Measurements from ENCODE around the gene ABCC8.

Gene ABCC8

DNA sequence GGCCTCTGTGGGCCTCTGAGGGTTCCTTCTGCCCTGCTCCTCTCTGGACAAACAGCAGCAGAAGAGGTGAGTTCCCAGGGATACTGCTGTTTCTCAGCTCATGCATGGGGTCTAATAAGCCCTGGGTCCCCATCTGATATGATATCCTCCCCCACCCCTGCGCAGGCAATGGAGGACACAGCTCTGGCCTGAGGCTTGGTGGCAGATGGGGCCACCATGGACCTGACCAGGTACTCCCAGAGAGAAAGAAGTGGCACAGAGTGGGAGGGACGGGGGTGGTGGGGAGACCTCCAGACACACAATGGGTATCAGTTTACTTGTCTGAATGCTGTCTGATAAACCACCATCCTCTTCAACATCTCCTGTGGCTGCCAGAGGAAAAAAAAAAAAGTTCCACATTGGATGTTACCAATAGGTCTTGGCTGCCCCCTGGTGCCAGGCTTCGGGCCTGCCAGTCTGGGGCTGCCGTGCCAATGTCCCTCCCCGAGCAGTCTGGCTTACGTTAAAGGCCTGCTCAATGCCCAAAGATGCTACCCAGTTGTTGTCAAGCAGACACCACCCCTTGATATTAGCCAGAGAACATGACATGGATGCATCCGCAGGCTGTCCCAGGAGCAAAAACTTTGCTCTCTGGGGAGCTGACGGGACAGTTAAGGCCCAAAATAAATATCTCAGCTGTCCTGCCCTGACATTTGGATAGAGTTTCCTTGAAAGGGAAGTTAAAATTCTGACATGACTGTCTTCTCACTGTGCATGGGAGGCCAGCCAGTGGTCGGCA is 27.9 kb upstream of the ABCC8 start:
- peak; percentile 45 to 81 for DNase-seq

DNA sequence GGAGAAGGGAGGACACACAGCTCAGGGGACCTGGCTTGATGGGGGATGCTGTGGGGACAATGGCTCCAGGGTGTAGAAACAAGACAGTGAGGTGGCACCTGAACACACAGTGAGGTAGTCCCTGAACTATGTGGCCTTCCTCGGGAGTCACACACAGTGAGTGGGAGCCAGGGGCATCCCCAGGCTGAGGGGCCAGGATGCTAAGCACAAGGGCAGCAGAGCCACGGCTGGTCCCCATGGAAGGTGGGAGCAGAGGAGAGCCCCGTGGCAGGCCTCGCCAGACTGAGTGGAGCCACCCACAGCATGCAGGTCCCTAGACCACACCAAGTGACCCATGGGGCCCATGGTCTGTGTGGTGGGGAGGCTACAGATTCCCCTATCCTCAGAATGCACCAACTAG is 26.0 kb upstream of the ABCC8 start:
- no peak for DNase-seq

DNA sequence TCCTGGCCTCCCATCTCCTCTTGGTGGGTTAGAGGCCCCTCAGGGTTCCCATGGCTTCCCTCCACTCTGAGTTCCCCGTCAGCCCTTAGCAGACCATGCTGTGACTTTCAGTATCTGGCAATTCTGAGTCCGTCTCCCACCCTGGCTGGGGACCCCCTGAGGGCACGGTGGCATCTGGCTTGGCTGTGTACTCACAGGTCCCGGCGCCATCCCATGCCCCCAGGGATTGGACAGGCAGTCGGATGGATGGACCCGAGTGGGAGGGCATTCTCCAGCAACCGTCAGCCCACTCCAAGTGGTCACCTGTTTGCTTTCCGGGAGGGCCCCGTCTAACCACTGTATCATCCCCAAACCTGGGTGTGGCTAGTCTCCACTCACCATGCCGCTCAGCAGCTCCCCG is 24.0 kb upstream of the ABCC8 start:
- no peak for DNase-seq

DNA sequence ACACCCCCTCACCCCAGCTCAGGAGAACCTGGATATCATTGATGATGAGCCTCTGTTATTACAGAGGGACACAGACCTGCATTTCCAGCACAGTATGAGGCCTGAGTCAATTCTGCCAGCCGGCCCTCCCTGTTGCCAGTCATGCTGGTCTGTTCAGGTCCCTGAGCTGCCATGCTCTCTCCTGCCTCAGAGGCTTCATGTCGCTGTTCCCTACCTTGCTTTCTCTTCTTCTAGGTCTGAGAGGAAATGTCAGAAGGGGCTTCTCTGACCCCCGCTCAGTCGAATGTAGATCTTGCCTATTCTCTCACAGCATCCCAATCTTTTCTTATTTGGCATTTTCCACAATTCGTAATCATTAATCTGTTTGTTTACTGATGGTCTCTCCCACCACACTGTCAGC is 21.8 kb upstream of the ABCC8 start:
- DNase-seq = no peak

DNA sequence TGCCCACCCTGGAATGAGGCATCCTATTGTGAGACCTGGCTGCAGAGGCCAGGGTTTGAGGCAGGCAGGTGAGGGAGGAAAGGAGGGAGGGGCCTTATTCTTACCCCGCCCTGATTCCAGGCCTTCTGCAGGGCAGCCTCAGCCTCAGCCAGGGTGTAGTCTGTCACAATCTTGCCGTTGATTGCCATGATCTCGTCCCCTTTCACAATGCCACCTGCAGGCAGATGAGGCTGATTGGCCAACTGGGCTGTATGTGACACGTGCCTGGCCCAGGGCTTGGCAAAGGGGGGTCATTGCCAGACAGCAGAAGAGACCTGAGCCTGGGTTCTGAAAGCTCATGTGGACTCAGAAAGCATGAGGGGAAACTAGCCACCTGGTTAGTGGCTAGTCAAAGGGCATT is 21.4 kb upstream of the ABCC8 start:
- peak in 1 of 2 experiments; percentile 30 for DNase-seq

DNA sequence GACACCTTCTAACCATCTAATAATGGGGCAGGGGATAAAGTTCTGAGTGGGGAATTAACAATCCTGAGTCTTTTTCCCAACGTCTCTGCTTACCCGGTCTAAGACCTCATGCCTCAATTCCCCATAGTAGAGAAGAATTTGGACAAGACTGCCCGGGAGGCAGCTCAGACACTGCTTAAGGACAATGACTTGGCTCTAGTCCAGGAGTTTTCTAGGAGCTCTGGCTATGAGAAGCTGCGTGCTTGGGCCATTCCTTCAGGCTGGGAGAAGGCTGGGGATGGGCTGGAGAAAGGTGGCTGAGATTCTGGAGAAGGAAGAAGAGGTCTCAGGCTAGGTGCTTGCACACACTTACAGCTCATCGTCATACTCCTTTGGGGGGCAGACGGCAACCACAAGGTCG is 19.8 kb upstream of the ABCC8 start:
- no peak for DNase-seq

DNA sequence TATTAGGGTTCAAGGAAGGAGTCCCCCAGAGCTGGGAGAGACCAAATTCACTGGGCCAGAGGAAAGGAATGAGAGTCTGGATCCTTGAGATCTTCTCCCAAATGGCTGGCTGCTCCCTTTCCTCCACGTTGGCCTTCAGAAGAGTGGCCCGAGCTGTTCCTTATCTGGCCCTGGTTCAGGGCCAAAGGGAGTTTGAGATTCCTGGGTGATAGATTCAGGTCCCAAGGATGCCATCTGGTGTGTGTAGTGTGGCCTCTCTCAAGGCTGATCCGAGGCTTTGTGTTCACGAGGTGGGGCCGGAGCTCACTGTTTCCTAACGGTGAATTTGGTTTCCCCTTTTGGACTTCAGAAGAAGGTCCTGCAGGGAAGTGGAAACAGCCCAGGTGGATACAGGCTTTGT is 17.4 kb upstream of the ABCC8 start:
- no peak for DNase-seq

DNA sequence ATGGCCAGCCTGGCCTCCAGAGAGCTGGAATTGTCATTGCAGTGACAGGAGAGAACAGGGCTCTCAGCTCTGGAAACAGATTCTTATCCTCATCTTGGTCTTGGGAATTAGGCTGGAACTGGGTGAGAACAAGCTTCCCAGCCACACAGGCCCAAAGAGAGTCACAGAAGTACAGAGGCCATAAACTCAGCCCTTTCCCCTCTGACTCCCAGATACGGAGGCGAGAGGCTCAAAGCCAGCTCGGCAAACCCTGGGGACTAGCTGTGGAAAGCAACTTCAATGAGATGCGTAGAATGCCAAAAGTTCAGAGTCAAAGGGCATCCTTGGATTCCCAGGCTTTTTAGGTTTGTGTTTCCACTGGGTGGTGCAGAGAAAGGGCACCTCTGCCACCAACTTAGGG is 14.3 kb upstream of the ABCC8 start:
- no peak for DNase-seq

DNA sequence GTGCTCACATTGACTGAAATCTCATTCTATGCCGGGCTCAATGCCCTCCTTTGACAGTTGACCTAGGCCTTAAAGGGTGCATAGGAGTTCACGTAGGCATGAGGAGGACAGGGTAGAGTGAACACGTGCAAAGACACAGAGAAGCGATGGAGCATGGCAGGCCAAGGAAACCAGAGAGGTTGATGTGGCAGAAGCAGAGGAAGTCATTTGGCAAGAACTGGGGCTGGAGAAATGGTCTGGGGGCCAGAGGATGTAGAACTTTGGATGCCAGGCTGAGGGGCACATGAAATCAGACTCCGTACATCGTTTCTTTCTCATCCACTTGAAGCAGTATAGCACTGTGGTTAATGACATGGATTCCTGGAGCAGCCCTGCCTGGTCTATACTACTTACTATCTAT is 13.6 kb upstream of the ABCC8 start:
- no peak for DNase-seq

DNA sequence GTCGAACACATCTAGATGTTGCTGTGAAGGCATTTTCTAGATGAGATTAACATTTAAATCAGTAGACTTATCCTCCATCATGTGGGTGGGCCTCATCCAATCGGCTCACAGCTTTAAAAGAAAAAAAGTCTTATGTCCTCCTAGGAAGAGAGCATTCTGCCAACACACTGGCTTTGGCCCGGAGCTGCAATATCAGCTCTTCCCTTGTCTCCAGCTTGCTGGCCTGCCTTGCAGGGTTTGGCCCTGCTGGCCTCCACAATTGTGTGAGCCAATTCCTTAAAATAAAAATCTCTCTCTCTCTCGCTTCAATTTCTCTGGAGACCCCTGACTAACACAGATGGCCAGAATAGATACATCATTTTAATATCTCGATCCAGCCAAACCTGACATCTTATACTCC is 13.1 kb upstream of the ABCC8 start:
- no peak for DNase-seq

DNA sequence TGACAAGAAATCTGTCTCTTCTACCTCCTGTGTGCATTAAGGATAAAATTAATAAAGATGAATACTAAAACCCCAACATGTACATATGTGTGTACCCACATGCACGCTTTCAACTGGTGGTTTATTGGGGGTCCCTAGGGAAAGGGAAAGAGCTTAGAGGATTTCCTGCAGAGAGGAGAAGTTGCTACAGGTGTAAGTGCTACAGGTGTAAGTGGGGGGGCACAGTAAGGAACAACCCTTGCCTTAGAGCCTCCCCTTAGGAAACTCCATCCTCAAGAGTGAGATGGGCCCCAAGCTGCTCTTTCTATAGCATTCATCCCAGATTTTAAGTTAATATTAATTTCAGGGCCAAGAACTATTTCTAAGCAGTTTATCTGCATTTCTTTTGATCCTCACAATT is 11.9 kb upstream of the ABCC8 start:
- DNase-seq = no peak

DNA sequence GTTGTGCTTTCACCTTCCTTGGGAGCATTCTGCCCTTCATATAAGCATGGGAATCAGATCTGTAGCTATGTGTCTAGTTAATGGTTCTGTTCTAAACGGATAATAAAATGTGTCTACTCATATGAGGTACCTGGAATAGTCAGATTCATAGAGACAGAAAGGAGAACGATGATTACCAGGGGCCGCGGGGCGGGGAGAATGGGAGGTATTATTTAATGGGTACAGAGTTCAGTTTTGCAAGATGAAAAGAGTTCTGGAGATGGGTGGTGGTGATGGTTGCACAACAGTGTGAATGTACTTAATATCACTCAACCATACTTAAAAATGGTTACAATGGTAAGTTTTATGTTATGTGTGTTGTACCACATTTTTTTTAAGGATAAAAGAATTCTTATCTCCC is 10.0 kb upstream of the ABCC8 start:
- DNase-seq = no peak

DNA sequence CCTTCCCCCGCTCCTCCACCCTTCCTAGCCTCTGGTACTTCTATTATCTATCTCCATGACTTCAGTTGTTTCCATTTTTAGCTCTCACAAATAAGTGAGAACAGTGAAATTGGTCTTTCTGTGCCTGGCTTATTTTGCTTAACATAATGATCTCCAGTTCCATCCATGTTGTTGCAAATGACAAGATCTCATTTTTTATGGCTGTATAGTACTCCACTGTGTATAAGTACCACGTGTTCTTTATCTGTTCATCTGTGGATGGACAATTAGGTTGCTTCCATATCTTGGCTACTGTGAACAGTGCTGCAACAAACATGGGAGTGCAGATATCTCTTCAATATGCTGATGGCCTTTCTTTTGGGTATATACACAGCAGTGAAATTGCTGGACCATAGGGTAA is 6.9 kb upstream of the ABCC8 start:
- no peak for DNase-seq

DNA sequence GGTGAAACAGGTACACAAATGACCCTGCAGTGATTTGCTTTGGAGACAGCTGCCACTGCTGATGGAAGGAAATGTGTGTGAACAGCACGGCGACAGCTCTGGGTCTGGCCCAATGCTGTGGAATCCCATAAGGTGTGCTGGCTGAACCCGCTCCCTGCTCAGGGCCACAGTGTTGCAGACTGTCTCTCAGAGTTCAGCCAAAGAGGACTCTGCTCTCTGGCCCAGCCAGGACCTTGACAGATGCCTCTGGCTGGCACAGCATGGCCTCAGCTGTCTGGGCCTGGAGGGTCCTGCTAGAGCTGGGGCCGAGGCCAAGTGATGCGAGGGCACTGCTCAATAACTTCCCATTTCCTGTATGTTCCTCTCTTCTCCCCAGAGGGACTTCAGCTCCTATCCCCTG is 5.3 kb upstream of the ABCC8 start:
- DNase-seq = no peak

DNA sequence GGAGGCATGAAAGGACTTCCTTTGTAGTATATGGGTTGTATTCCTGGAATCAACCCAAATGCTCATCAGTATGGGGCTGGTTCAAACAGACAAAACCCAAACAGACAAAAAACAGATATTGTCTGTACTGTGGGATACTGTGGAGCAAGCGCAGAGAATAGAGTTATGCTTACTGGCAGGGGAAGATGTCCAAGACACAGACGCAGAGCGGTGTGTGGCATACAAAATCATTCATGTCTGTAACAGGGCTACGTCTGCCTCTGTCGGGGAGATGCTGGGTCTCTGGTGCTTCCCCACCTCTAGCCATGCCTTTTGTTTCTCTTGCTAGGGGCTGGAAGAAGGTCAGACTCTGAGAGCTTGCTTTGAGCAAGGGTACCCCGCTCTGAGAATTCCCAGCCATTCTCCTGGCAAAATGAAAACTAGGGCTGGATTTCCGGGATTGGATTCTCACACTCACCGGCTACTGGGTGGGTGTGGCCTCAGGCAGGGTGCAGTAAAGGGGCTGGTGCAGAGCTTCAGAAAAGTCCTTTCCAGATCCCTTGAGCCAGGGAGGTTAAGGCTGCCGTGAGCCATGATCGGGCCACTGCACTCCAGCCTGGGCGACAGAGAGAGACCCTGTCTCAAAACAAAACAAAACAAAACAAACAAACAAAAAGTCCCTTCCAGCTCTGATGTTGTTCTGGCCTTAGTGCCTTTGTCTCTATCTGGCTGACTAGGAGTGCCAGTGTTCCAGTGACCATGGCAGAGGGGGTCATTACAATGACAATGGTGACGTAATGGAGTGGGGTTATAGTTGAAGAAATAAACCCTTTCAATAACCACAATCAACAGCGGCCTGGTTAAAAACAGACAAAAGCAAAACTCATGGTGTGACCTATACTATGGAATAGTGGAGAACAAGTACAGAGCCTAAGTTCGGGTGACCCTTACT is 2.9 kb upstream of the ABCC8 start:
- peak; percentile 21 to 68 for DNase-seq

DNA sequence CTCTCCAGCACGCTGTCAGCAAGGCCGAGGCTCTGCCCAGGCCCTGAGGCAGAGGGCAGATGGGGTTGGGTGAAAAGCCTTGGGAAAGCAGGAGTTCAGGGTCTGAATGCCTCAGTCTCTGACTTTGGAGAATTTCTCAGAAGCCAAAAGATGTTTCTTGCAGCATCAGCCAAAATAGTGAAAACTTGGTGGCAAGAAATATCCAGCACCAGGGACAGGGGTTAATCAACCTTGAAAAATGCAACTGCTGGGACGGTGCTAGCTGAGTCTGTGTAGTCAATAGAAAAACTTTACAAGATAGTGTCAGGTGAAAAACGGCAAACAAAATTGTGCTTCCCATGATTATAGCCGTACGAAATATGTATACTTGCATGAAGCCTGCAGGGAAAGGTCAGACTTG is 1.4 kb upstream of the ABCC8 start:
- no peak for DNase-seq

DNA sequence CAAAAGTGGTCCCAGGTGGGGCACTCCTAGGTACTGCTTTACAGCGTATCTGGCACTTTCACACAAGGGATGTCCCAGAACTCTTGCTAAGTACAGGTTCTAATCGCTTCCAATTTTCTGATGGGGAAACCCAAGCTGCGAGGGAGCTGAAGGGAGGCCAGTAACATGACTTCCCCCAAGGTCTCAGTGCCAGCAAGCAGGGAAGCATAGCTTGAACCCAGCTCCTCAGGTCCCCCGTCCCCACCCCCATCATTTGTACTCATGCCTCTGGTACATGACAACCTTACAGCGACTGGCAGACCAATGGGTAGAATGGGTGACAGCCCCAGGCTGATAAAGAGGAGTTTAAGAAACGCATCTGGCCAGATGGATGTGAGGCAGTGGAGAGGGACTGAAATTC is 716 bp upstream of the ABCC8 start:
- no peak for DNase-seq

DNA sequence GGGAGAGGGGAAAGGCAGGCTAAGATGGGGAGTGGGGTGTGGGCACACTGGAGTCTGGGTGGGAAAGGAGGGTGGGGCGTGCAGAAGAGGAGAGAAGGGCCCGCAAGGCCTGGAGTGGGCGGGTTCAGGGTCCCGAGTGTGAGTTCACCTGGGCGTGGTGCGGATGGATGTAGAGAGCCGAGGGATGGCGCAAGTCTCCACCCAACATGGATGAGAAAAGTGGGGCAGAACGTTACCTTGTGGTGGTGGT is 364 bp upstream of the ABCC8 start:
- DNase-seq = no peak

DNA sequence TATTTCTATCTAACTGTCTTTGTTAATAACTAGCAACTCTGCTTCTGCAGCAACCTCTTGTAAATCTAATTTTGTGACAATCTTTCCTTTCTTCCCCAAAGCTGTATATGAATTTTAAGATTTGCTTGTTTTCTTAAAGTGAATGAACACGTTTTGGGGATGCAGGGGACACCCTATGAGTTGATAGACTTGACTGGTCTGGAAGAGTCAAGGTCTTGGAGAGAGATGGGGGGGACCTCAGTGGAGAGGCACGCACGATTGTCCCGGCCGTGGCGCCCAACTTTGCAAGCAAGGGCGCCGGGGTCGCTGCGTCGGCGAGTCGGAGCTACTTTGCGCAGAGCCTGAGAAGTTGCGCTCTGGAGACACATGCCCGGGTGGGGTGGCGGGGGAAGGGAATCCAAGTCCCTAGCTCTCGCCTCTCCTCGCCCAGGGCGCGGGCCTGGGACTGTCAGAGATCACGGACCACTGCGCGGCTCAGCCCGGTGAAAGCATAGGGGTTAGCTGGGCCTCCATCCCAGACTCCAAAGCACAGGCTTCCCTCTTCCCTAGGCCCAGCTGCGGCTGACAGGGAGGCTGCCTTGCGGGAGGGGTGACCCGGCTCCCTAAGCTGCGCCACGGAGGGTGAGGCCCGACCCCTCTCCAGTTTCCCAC is 854 bp downstream of the ABCC8 start:
- peak in 1 of 2 experiments; percentile 31 for DNase-seq

DNA sequence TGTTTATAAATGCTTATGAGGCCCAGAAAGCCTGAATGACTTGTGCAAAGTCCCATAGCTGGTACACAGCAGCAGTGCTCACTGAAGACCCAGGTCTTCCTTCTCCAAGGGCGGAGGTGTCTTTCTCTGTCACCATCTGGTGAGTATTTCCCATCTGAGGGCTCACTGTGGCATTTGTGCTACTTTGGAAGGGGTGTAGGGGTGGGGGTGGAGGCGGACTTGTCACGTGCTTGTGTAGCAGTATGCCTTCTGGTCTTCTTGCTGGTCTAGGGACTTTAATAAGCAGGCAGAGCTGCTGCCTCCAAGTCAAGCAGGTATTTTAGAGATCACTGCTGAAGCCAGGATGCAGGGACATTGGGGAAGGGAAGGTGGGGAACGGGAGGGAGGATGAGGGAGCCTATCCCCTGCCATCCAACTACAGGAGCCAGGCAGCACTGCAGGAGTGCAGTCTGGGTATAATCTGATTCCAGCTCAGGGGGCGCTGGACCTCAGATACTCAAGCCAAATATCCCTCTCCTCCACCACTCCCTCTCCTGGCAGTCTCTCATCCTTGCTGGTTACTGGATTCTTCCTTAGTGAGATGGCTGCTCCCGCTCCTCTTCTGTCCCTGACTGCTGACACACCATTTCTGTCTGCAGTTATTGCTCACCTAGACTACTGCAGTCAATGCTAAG is 3.4 kb downstream of the ABCC8 start:
- DNase-seq = peak; percentile 91 to 94

DNA sequence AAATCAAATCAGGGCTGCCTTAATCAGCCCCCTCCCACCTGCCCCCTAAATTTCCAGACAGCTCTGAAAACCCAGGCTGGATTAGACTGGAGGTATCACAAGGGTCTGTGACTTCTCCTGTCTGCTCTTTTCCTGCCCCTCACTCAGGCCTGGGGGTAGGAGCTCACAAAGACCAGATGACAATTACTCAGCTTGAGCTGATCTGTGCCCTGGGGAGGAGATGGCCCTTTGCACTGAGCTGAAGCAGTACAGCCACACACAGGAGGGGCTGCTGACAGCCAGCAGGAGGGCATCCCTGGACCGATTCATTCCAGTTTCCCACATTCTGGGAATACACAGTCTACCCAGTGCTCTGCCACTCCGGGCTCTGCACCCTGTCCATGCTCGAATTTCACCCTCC is 4.2 kb downstream of the ABCC8 start:
- peak; percentile 29 to 55 for DNase-seq

DNA sequence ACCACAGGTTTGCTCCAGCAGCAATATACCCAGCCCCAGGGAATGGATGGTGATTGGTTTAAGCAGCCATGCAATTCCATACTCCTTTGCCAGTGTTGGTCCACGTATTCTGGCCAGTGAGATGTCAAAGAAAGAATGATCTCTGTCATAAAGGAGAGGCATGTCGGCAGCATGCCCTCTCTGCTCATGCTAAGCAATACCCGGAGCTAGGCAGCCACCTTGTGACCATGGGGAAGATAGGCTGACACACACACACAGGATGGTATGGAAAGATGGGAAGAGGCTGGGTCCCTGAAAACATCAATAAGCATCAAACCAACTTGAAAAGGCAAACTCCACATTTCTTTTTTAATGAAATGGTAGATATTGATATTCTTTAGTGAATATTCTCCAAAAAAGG is 5.1 kb downstream of the ABCC8 start:
- no peak for DNase-seq

DNA sequence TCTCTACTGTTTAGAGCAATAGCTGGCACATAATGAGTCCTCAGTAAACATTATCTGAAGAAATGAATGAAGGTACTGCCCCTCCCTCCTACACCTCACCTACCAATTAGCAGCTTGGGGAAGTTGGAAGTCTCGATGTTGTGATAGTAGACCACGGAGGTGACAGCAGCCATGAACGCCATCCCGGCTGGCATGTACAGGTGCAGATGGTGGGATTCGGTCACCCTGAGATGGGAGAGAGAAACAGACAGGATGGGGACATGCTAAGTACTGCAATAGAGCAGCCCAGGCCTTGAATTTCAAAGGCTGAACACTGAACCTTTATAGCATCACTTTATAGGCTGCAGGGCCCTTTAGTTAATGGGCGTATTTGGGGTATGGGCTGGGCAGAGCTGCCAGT is 6.6 kb downstream of the ABCC8 start:
- DNase-seq = no peak

DNA sequence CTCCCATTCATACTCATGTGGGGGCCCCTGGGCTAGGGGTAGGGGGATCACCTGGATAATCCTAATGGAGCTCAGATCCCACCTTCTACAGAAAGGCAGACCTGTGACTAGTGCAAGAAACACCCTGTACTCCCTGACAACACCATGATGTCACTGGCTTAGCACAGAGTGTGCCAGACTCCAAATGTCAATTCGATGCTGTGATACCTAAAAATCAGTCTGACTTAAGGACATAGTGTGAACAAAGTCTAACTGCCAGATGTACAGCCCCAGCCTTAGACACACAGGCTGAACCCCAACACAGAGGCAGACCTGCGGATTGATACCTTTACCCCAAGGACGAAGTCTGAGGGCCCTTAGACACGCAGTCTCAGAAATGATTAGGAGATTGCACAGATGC is 8.5 kb downstream of the ABCC8 start:
- no peak for DNase-seq
